Measurements from ENCODE around the gene KIF24. TPM values are rescaled to one million over a fixed set of nuclear protein-coding genes. Genes with fewer than 3 reads are reported as not detected.
"Not testable (repeated sequence)": the region's sequence is repeated elsewhere in the genome, so short reads cannot be mapped to it uniquely, and the experiment has no call there.

Gene KIF24
- total RNA-seq, 1 experiment from 2014 or later, result 5.6 TPM

DNA sequence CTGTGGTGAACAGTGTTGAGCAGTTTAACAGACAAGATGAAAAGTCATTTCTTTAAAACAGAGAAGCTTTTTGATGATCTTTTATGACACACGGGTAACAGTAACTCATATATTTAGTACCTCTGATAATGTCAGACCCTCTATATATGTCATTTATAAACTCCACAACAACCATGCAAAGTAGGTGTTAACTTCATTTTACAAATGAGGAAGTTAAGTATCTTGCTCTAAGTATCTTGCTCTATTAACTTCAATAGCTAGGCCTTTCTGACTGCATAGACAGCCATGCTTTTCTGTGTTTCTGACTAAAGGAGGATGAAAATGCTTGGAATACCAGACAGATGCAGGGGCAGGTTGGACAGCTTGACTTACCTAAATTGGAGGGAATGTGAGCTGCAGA is 2.1 kb upstream of the KIF24 start:
- DNase-seq (ENCODE audit: low read depth), result no peak

DNA sequence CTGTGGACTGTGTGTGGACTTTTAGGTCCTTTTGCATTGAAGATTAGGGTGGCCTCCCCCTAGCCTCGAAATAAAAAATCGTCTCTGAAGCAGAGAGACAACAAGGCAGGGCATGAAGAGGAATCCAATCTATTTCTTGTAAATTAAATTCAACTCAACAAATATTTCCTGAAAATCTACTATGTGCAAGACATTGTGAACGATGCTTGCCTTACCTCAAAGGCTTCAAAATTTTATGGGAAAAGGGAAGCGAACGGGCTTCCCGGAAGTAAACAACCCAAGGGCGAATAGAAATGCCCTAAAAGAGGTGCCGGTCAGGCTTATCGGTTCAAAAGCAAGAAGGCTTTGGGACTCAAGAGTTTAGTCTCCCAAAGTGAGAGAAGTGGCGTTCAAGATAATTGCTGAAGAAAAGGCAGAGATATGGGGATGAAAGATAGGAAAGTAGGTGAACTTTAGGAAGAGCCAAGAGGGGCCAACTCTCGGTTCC is 525 bp downstream of the KIF24 start:
- DNase-seq (ENCODE audit: low read depth), result no peak

DNA sequence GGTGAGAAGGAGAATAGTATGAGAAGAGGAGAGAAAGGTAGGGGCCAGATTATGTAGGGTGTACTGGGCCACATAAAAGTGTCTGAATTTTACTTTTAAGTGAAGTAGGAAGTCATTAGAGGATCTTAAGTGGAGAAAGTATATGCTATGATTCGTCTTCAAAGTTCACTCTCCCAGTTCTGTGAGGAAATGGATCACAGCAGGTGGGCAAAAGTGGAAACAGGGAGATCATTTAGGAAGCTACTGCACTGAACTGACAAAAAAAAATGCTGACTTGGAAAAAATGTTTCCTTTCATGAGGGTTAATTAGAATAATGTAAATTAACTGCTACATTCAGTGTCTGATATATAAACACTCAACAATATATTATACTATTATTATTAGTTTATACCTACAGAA is 2.4 kb downstream of the KIF24 start:
- no peak for DNase-seq (ENCODE audit: low read depth)

DNA sequence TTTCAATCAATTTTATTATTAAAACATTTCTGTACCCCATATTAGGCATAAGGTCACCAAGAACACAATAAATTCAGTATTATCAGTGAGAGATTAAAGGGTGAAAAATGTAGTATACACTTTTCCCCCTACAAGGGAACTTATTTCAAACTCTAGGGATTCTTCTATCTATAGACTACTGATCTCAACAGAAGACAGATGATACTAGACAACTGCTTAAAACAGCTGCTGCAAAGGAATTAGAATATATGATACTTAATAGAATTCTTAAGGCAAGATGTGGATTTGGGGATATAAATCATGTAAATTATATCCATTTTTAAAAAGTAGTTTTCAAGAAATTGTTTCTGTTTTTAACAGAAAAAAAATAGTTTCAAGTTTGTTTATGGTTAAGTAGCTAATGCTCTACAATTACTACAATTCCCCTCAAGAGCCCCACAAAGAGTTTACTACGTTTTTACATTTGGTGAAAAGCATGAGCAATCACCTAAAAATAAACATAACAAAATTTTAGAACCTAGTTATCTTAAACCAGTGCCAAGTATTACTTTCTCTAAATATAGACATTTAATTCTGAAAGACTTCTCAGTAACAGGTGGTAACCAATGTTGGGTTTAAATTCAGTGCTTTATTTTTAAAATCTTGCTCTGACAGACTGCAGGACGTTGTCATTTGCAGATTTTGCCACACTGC is 6.0 kb downstream of the KIF24 start:
- DNase-seq (ENCODE audit: low read depth), result peak; percentile 52

DNA sequence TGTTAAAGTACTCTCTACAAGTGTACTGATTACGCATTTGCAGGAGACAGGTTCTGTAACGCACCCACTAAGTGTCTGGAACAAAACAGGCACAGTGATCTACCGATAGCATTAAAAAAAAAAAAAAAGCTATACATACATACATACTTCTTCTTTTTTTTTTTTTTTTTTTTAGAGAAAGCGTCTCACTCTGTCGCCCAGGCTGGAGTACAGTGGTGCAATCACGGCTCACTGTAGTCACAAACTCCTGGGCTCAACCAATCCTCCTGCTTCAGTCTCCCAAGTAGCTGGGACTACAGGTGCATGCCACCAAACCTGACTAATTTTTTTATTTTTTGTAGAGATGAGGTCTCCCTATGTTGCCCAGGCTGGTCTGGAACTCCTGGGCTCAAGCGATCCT is 7.6 kb downstream of the KIF24 start:
- no peak for DNase-seq (ENCODE audit: low read depth)

DNA sequence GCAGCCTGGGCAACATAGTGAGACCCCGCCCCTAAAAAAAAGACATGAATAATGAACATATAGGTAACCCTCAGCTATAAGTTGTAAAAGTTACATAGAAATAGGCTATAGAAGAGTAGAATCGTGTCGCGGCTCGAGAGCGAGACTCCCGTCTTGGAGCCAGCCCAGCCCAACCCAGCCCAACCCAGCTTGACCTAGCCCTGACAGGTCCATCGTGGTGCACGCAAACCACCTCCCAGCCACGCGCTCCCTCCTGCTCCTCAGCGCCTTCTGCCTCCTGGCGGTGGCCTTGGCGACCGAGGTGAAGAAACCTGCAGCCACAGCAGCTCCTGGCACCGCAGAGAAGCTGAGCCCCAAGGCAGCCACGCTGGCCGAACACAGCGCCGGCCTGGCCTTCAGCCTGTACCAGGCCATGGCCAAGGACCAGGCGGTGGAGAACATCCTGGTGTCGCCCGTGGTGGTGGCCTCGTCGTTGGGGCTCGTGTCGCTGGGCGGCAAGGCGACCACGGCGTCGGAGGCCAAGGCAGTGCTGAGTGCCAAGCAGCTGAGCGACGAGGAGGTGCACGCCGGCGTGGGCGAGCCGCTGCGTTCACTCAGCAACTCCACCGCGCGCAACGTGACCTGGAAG is 10.8 kb downstream of the KIF24 start:
- no peak for DNase-seq (ENCODE audit: low read depth)

DNA sequence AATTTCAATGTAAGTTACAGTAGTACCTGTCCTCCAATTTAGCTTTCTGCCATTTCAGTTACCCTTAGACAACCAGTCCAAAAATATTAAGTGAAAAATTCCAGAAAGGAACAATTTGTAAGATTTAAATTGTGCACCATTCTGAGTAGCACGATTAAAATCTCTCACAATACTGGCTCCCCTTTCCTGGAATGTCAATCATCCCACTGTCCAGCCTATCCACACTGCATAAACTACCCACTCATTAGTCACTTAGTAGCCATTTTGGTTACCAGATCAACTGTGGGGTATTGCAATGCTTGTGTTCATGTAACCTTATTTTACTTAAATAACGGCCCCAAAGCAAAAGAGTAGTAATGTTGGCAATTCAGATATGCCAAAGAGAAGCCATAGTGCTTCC is 11.6 kb downstream of the KIF24 start:
- no peak for DNase-seq (ENCODE audit: low read depth)

DNA sequence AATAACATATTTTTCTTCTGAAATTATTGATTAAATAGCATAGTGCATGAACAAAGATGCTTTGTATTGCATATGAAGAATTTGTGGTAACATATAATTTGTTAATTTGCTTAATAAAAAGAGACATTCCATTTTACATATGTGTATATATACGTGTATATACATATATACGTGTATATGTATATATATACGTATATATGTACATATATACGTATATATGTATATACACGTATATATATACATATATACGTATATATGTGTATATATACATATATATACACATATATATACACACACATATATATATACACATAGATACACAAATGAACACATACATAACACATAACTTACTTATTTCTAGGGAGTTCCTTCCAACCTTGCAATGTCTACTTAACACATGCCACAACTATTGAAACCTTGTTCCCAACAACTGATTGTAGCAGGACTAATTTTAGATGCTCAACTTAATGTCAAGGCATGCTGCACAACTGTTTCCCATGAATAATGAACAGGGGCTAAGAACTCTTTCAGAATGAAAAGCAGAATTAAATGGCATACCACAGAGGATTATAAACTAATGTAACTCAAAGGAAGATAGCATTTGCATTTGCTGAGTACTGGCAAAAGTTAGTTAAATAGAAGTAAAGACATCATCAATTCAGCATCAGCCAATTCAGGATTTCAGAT is 17.4 kb downstream of the KIF24 start:
- DNase-seq (ENCODE audit: low read depth), result no peak

DNA sequence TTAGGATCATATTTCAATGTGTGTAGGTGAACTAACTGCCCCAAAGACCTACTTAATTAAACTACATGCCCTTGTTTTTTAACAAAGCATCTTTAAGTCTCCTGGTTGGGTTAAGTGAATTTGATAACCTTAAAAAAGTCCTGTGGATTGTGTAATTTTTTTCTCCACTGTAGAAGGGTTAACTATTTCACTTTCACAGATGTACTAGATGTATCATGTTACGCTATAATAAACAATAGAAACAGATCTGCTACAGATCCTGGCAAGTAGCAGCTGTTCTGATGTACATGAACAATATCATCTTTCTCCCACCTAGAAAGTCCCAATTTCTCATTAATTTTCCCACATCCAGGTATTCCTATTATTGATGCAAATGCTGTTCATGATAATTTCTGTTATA is 18.9 kb downstream of the KIF24 start:
- peak; percentile 52 for DNase-seq (ENCODE audit: low read depth)

DNA sequence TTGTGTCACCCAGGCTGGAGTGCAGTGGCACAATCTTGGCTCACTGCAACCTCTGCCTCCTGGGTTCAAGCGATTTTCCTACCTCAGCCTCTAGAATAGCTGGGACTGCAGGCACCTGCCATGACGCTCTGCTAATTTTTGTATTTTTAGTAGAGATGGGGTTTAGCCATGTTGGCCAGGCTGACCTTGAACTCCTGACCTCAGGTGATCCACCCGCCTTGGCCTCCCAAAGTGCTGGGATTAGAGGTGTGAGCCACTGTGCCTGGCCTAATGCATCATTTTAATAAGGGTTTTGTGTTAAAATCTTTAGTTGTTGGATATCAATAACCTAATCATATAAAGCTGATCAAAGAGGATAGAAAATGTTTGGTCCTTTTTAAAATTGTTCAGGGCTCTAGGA is 20.8 kb downstream of the KIF24 start:
- DNase-seq (ENCODE audit: low read depth), result not testable (repeated sequence)

DNA sequence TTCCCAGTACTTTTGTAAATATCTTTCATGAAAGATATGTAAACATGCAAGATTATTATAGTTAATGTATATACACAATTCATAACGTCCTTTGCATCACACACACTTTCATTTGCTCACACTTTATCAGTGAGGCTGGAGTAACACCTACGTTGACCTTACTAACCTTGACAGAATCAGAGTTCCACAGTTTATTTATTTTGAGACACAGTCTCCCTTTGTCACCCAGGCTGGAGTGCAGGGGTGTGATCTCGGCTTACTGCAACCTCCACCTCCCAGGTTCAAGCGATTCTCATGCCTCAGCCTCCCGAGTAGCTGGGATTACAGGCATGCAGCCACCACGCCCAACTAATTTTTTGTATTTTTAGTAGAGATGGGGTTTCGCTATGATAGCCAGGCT is 28.0 kb downstream of the KIF24 start:
- DNase-seq (ENCODE audit: low read depth), result not testable (repeated sequence)

DNA sequence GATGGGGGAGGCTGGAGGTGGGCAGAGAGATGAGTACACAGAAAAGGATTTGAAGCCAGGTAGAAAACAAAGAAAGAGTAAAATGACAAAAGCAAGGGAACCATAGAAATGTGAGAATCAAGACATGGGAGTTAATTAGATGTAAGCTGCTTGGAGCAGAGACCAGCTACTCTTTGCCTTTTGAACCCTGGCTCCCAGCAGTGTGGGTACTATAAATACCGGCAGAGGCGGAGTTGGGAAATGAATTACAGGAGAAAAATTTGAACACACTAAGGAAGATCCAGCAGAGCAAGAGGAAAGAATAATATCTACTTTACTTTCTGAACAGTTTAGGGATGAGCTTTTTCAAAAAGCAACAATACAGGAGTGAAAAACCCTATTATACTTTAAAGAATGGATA is 36.5 kb downstream of the KIF24 start:
- DNase-seq (ENCODE audit: low read depth), result no peak

DNA sequence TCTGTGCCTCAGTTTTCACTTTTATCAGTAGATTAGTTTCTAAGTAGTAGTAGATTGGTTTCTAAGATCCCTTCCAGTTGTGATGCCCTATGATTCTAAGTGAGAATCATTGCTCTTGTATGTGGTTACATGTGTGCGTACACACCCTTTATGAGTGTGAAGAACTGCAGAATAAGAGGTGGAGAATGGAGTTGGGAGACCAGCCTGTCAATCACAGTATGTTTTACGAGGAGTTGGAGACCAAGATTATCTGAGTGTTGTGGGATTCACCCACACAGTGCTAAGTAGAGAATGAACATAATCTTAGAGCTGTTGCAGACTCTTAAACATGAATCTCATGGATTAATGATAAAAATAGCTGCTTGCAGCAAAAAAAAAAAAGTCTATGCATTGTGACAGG is 37.6 kb downstream of the KIF24 start:
- DNase-seq (ENCODE audit: low read depth), result no peak

DNA sequence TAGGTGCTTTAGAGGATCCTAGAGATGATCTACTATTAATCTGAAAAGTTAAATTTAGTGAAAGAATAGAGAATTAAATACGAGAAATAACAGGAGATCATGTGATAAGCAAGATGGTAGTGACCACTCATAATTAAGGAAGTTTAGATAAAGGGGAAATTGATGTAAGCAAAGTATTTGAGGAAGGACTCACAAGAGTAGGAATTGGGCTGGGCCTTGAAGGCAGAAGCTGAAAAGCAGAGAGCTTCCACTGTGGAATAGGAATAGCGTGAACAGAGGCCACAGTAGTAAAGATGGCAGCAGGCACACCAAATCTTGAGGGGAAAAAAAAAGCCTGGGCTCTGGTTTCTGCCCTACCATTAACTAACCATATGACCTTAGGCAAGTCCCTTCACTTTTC is 38.0 kb downstream of the KIF24 start:
- no peak for DNase-seq (ENCODE audit: low read depth)

DNA sequence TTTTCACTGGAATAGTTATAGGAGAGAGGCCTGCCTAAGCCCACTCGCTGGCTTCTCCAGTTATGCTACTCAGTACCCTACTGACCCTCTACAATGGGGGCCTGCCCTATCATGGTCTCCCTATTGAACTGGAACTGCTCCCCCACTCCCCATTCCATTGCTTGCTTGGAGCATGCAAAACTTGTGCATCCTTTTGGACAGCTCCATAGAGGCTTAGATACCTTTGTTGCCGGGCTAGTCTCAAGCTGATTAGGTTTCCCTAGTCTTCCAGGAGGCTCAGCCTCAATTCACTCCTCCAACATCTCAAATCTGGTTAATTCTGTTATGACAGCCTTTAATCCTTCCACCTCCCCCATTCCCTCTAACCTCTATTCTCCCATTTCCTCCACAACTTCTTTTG is 39.9 kb downstream of the KIF24 start:
- DNase-seq (ENCODE audit: low read depth), result no peak

DNA sequence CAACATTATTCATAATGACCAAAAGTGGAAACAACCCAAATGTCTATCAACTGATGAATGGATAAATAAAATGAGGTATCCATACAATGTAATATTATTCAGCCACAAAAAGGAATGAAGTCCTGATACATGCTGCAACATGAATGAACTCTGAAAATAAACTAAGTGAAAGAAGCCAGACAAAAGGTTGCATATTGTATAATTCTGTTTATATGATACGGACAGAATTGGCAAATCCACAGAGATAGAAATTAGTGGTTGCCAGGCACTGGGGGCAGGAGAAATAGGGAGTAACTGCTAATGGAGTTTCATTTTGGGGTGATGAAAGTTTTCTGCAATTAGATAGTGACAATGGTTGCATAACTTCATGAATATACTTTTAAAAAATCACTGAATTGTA is 47.0 kb downstream of the KIF24 start:
- DNase-seq (ENCODE audit: low read depth), result no peak

DNA sequence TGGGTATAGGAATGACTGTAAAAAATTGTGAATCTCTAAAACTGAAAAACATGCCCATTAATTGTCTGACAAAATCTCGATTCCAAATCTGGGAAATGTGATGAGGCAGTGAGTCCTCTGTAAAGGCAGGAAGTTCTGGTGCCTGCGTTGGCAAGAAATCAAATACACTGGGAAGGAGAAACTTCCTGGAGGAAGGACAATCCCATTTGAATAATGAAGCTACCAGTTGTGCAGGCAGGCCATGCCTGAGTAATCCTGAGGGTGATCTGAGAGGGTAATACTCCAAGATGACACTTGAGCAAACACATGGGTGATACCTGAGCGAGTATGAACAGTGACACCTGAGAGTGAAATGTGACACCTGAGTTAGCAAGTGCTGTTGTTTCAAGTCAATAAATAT is 49.7 kb downstream of the KIF24 start:
- DNase-seq (ENCODE audit: low read depth), result peak; percentile 16

Other genes starting within 250 kb of the KIF24 start
- gene DCAF12, start 202.6 kb downstream of the KIF24 start, total RNA-seq (2014; rRNA removed), result 21.7 and 25.0 TPM in 2 replicates
- gene UBAP1, start 150.2 kb downstream of the KIF24 start, total RNA-seq (2014; rRNA removed), result 23.4 and 25.5 TPM in 2 replicates
- 21.5 and 30.6 TPM in 2 replicates for gene NUDT2, start 301 bp upstream of the KIF24 start, total RNA-seq (2014; rRNA removed)
- gene MYORG, start 47.6 kb upstream of the KIF24 start, total RNA-seq (2014; rRNA removed), result 1.2 and 1.5 TPM in 2 replicates
- gene FAM219A, start 129.3 kb upstream of the KIF24 start, total RNA-seq (2014; rRNA removed), result 13.0 and 17.6 TPM in 2 replicates
- gene DNAI1, start 129.5 kb upstream of the KIF24 start, total RNA-seq (2014; rRNA removed), result not detected in 2 replicates
- gene ENHO, start 193.7 kb upstream of the KIF24 start, total RNA-seq (2014; rRNA removed), result 0.29 TPM in 1 of 2 replicates, not detected in the other